A549 (cell line): ENCODE results near the gene PLAAT2. TPM values are rescaled to one million over a fixed set of nuclear protein-coding genes. Genes with fewer than 3 reads are reported as not detected.

ENCODE experiments used
- ATAC-seq, 2 experiments: fragments of 200-7000 bp in 1 of 2; fragments of >200 bp in 1 of 2; cut with Nextera tagmentation in 1 of 2; cut with Tn5 transposase in 1 of 2; 3 replicates each; pipeline versions ENCODE4 v1.8.0 to v1.9.1; 2018 to 2020; ENCODE audit warnings: mild to moderate bottlenecking in 1 of 2, moderate library complexity in 1 of 2
- CTCF ChIA-PET: fragments of 300-600 bp; sonication (Branson Sonifier 250); formaldehyde crosslinking; extraction: SDS; loops from one replicate; lab custom pipeline; 2021; ENCODE audit warnings: antibody characterized with exemption, inconsistent platforms; lab: Yijun Ruan, JAX
- POLR2A ChIA-PET: fragments of 350-600 bp; formaldehyde crosslinking; extraction: SDS; loops from one replicate; lab custom pipeline; 2021; ENCODE audit warnings: antibody characterized with exemption, inconsistent platforms; lab: Yijun Ruan, JAX
- DNase-seq, 2 experiments: peaks; one replicate each; pipeline versions ENCODE4 v3.0.0 to v3.0.0-alpha.2; 2011 to 2016; ENCODE audit warnings: low read depth in 1 of 2, low spot score in 1 of 2
- FAIRE-seq: peaks from 2 replicates; lab custom pipeline; 2011; peaks lifted over from hg19 to GRCh38; lab: Jason Lieb, UNC
- H3K27ac ChIP-seq, 2 experiments: fragments of >200 bp; sonication (Bioruptor Twin); formaldehyde crosslinking; 3 replicates each; pipeline ENCODE4 v1.5.1; 2016 to 2017
- H3K4me1 ChIP-seq: fragments of >200 bp; sonication (Bioruptor Twin); formaldehyde crosslinking; 3 replicates; pipeline ENCODE4 v1.6.1; 2016
- H3K4me2 ChIP-seq: fragments of >200 bp; sonication (Bioruptor Twin); formaldehyde crosslinking; 3 replicates; pipeline ENCODE4 v1.6.1; 2016
- H3K4me3 ChIP-seq: fragments of >200 bp; sonication (Bioruptor Twin); formaldehyde crosslinking; 3 replicates; pipeline ENCODE4 v1.5.1; 2016
- H3K9me3 ChIP-seq: fragments of >200 bp; sonication (Bioruptor Twin); formaldehyde crosslinking; 3 replicates; pipeline ENCODE4 v1.6.1; 2016
- CBX2 ChIP-seq: fragments of 200-600 bp; sonication (generic); IDR thresholded peaks from 2 replicates; pipeline ENCODE4 v1.6.1; 2016; ENCODE audit warnings: low read depth, mild to moderate bottlenecking, borderline replicate concordance
- EHMT2 ChIP-seq: fragments of 200-600 bp; sonication (generic); IDR thresholded peaks from 2 replicates; pipeline ENCODE4 v1.6.1; 2016; ENCODE audit warnings: antibody characterized with exemption, low read depth, mild to moderate bottlenecking, moderate library complexity
- HDAC2 ChIP-seq: fragments of 200-600 bp; sonication (generic); IDR thresholded peaks from 2 replicates; pipeline ENCODE4 v1.6.1; 2016
- HOXA7 ChIP-seq: fragments of 250-450 bp; sonication (Bioruptor Pico); IDR thresholded peaks from 2 replicates; pipeline ENCODE4 v1.5.0; 2020; ENCODE audit warnings: mild to moderate bottlenecking, moderate library complexity
- HOXB5 ChIP-seq: fragments of 250-450 bp; sonication (Bioruptor Pico); IDR thresholded peaks from 2 replicates; pipeline ENCODE4 v1.5.0; 2020; ENCODE audit warnings: mild to moderate bottlenecking, moderate library complexity
- JUN ChIP-seq, 2 experiments: fragments of >200 bp; sonication (Bioruptor Twin); formaldehyde crosslinking; IDR thresholded peaks; 2 replicates in 1 of 2; 3 replicates in 1 of 2; pipeline ENCODE4 v1.6.1; 2016 to 2017
- JUNB ChIP-seq: fragments of >200 bp; sonication (Bioruptor Twin); formaldehyde crosslinking; IDR thresholded peaks from 2 replicates; pipeline ENCODE4 v1.6.1; 2016
- KDM5A ChIP-seq: fragments of 200-600 bp; sonication (generic); IDR thresholded peaks from 2 replicates; pipeline ENCODE4 v1.6.1; 2016; ENCODE audit warnings: antibody characterized with exemption, mild to moderate bottlenecking
- MAFK ChIP-seq: fragments of 450-650 bp; IDR thresholded peaks from 2 replicates; pipeline ENCODE4 v1.6.1; 2014; ENCODE audit not compliant: partially characterized antibody
- MAZ ChIP-seq: fragments of 150-350 bp; IDR thresholded peaks from 2 replicates; pipeline ENCODE4 v1.6.1; 2014; ENCODE audit warnings: antibody characterized with exemption, low read depth, low read length, borderline replicate concordance
- NFE2L2 ChIP-seq: fragments of 150-350 bp; conservative IDR thresholded peaks from 2 replicates; pipeline ENCODE4 v1.6.1; 2014; ENCODE audit warnings: low read length
- NR3C1 ChIP-seq: fragments of >200 bp; sonication (Bioruptor Twin); formaldehyde crosslinking; IDR thresholded peaks from 3 replicates; pipeline ENCODE4 v1.6.1; 2017
- POLR2A ChIP-seq: IDR thresholded peaks from 2 replicates; pipeline ENCODE4 v1.6.1; 2012; ENCODE audit warnings: mild to moderate bottlenecking, low read length
- RAD21 ChIP-seq, 2 experiments: fragments of >200 bp in 1 of 2; sonication (Bioruptor Twin) in 1 of 2; formaldehyde crosslinking in 1 of 2; IDR thresholded peaks in 1 of 2; conservative IDR thresholded peaks in 1 of 2; 2 replicates in 1 of 2; 3 replicates in 1 of 2; pipeline ENCODE4 v1.6.1; 2012 to 2018; ENCODE audit warnings: inconsistent platforms in 1 of 2
- RFX5 ChIP-seq: fragments of 450-650 bp; IDR thresholded peaks from 2 replicates; pipeline ENCODE4 v1.7.1; 2014; ENCODE audit warnings: antibody characterized with exemption, mild to moderate bottlenecking, moderate library complexity
- SREBF2 ChIP-seq: fragments of 450-650 bp; IDR thresholded peaks from 2 replicates; pipeline ENCODE4 v1.6.1; 2014; ENCODE audit warnings: mild to moderate bottlenecking, moderate library complexity
- TP53 ChIP-seq: fragments of 250-450 bp; sonication (Bioruptor Pico); IDR thresholded peaks from 2 replicates; pipeline ENCODE4 v1.5.0; 2021; ENCODE audit warnings: mild to moderate bottlenecking, moderate library complexity
- ZNF302 ChIP-seq: fragments of 250-450 bp; sonication (Bioruptor Pico); IDR thresholded peaks from 2 replicates; pipeline ENCODE4 v1.9.0; 2021; ENCODE audit warnings: inconsistent platforms, mild to moderate bottlenecking, moderate library complexity
- WGBS: methylation state at CpG from one replicate; pipeline ENCODE4 v1.1.6; 2017; ENCODE audit errors: missing lambda C conversion rate; 5-methylcytosine and 5-hydroxymethylcytosine counted together
- polyA plus RNA-seq, 4 experiments: library from polyadenylated mRNA; depleted of rRNA in 3 of 4; stranded (reverse); fragments of >200 nt; fragmentation: RNase III in 1 of 4; extraction: RNeasy Plus Mini Kit Qiagen cat#74134 plus additional on column Dnase treatment in 1 of 4; gene quantifications; 2 replicates in 3 of 4; 3 replicates in 1 of 4; pipeline ENCODE4 v1.2.3, GENCODE V29; 2011 to 2017
- TF ChIP-seq, protein P1 (sequence below): fragments of >200 bp; sonication (Bioruptor Twin); formaldehyde crosslinking; IDR thresholded peaks from 2 replicates; pipeline ENCODE4 v1.6.1; 2016
- TF ChIP-seq, protein P2 (sequence below): fragments of 250-450 bp; sonication (Bioruptor Pico); IDR thresholded peaks from 2 replicates; pipeline ENCODE4 v1.5.0; 2021; ENCODE audit warnings: mild to moderate bottlenecking, moderate library complexity, borderline replicate concordance
- TF ChIP-seq, protein P3 (sequence below): fragments of >200 bp; sonication (Bioruptor Twin); formaldehyde crosslinking; IDR thresholded peaks from 3 replicates; pipeline ENCODE4 v1.5.1; 2016
- TF ChIP-seq, protein P4 (sequence below): IDR thresholded peaks from 2 replicates; pipeline ENCODE4 v1.6.1; 2012; ENCODE audit warnings: low read depth, borderline replicate concordance

Gene PLAAT2
- polyA plus RNA-seq, 2 of the 4 experiments (the other 2 are of a cell fraction), result 0.26 to 0.57 TPM

DNA sequence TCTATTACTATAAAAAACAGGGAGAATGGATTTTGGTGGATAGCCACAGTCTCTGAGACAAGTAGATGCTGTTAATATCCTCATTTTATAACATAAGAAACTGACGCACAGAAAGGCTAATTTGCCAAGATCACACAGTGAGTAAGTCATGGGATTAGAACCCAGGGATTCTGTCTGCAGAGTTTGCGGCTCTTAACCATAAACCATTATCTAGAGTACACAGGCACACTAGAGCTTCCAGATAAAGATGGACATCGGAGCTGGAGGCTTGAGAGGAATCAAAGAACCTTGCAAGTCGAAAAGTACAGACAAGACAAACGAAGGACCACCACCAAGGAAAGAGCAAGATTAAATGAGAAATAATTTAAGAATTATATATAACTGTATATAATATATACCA, 46.0 kb downstream of the PLAAT2 start:
- Histone ChIP-seq H3K4me1 (no peaks in the 10 kb centered on the region), H3K4me2 (no peak overlapping the region), H3K27ac (no peak overlapping the region), H3K9me3 (no peaks in the 10 kb centered on the region), H3K4me3 (no peak overlapping the region)
- WGBS, result 91% methylated on average over 5 of the region's 5 CpGs
- ChIA-PET CTCF (no interaction called here), POLR2A (no interaction called here)
- FAIRE-seq, result no peak
- TF ChIP-seq MAFK, result no peak
- no peak for TF ChIP-seq RAD21 (conservative IDR thresholded peaks at IDR 0.05 in 1 of 2, IDR thresholded peaks at IDR 0.05 in 1 of 2)
- TF ChIP-seq EHMT2, result no peak
- TF ChIP-seq, protein P1, sequence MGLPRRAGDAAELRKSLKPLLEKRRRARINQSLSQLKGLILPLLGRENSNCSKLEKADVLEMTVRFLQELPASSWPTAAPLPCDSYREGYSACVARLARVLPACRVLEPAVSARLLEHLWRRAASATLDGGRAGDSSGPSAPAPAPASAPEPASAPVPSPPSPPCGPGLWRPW, result no peak
- no peak for TF ChIP-seq MAZ
- TF ChIP-seq HOXB5, result no peak
- TF ChIP-seq, protein P2, sequence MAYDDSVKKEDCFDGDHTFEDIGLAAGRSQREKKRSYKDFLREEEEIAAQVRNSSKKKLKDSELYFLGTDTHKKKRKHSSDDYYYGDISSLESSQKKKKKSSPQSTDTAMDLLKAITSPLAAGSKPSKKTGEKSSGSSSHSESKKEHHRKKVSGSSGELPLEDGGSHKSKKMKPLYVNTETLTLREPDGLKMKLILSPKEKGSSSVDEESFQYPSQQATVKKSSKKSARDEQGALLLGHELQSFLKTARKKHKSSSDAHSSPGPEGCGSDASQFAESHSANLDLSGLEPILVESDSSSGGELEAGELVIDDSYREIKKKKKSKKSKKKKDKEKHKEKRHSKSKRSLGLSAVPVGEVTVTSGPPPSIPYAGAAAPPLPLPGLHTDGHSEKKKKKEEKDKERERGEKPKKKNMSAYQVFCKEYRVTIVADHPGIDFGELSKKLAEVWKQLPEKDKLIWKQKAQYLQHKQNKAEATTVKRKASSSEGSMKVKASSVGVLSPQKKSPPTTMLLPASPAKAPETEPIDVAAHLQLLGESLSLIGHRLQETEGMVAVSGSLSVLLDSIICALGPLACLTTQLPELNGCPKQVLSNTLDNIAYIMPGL (CRISPR knock-in tag), result no peak
- TF ChIP-seq, all 56 proteins: peak for 0
- no peak for ATAC-seq
- no peak for DNase-seq

- DNase-seq (no peak), FAIRE-seq (no peak), ATAC-seq (no peak)
- H3K4me1 ChIP-seq, result no peaks in the 10 kb centered on the region; the same call in 2 of the 3 replicates
- ChIA-PET CTCF (interaction anchor here (1.6 kb wide), 1 partner anchor 9 kb away, joined by 4 read pairs; no protein-coding TSS in a partner anchor), POLR2A (no interaction called here)
- 93% methylated on average over 6 of the region's 6 CpGs for WGBS
- H3K4me2 ChIP-seq, result no peak overlapping the region
- TF ChIP-seq CBX2 (no peak), KDM5A (no peak), HDAC2 (no peak), SREBF2 (no peak), MAFK (no peak), ZNF302 (CRISPR knock-in tag) (no peak), NFE2L2 (no peak), JUN (IDR thresholded peaks at IDR 0.05) (no peak), JUNB (no peak), HOXA7 (CRISPR knock-in tag) (no peak), RFX5 (no peak), POLR2A (no peak), TP53 (CRISPR knock-in tag) (no peak), NR3C1 (no peak)
- TF ChIP-seq, protein P3, sequence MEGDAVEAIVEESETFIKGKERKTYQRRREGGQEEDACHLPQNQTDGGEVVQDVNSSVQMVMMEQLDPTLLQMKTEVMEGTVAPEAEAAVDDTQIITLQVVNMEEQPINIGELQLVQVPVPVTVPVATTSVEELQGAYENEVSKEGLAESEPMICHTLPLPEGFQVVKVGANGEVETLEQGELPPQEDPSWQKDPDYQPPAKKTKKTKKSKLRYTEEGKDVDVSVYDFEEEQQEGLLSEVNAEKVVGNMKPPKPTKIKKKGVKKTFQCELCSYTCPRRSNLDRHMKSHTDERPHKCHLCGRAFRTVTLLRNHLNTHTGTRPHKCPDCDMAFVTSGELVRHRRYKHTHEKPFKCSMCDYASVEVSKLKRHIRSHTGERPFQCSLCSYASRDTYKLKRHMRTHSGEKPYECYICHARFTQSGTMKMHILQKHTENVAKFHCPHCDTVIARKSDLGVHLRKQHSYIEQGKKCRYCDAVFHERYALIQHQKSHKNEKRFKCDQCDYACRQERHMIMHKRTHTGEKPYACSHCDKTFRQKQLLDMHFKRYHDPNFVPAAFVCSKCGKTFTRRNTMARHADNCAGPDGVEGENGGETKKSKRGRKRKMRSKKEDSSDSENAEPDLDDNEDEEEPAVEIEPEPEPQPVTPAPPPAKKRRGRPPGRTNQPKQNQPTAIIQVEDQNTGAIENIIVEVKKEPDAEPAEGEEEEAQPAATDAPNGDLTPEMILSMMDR, result no peak
- TF ChIP-seq, protein P2 (CRISPR knock-in tag), result no peak
- TF ChIP-seq, protein P4, sequence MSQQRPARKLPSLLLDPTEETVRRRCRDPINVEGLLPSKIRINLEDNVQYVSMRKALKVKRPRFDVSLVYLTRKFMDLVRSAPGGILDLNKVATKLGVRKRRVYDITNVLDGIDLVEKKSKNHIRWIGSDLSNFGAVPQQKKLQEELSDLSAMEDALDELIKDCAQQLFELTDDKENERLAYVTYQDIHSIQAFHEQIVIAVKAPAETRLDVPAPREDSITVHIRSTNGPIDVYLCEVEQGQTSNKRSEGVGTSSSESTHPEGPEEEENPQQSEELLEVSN, result no peak
- H3K4me3 ChIP-seq, result no peak overlapping the region
- H3K9me3 ChIP-seq, result no peaks in the 10 kb centered on the region
- no peak overlapping the region for H3K27ac ChIP-seq
These were observed 47.1 kb downstream of the PLAAT2 start for GRCh38 chr11:63516109-63516508.
